Brain microvascular endothelial cell (primary cell): ENCODE measurements around the gene YEATS4.
"Not testable (repeated sequence)": the region's sequence is repeated elsewhere in the genome, so short reads cannot be mapped to it uniquely, and the experiment has no call there.

Experiments used
- DNase-seq: peaks from one replicate; pipeline ENCODE4 v3.0.0-alpha.2; 2020
- H3K27ac ChIP-seq: fragments of 250-450 bp; sonication (Bioruptor Pico); 2 replicates; pipeline ENCODE4 v1.5.1; 2020; ENCODE audit warnings: mild to moderate bottlenecking, moderate library complexity
- H3K27me3 ChIP-seq: fragments of 250-450 bp; sonication (Bioruptor Pico); replicated peaks from 2 replicates; pipeline ENCODE4 v1.5.1; 2020; ENCODE audit warnings: mild to moderate bottlenecking
- H3K36me3 ChIP-seq: fragments of 250-450 bp; sonication (Bioruptor Pico); replicated peaks from 2 replicates; pipeline ENCODE4 v1.5.1; 2020; ENCODE audit warnings: mild to moderate bottlenecking
- H3K4me3 ChIP-seq: 2 replicates; pipeline ENCODE4 v1.5.1; 2011; ENCODE audit warnings: low read depth, mild to moderate bottlenecking, control low read depth, low read length, moderate library complexity
- in situ Hi-C: cut with HindIII; loops from 2 replicates; pipeline ENCODE4 v1.10.0; 2017; ENCODE audit warnings: low sequenced_read_pairs, low pct_ligation_motif_present
- TF ChIP-seq, protein P1 (sequence below): IDR thresholded peaks from 2 replicates; pipeline ENCODE4 v1.5.1; 2011; ENCODE audit warnings: low read depth, mild to moderate bottlenecking, moderate library complexity, low read length, control low read depth, inconsistent platforms; ENCODE audit errors: missing control alignments

The YEATS4 gene

DNA sequence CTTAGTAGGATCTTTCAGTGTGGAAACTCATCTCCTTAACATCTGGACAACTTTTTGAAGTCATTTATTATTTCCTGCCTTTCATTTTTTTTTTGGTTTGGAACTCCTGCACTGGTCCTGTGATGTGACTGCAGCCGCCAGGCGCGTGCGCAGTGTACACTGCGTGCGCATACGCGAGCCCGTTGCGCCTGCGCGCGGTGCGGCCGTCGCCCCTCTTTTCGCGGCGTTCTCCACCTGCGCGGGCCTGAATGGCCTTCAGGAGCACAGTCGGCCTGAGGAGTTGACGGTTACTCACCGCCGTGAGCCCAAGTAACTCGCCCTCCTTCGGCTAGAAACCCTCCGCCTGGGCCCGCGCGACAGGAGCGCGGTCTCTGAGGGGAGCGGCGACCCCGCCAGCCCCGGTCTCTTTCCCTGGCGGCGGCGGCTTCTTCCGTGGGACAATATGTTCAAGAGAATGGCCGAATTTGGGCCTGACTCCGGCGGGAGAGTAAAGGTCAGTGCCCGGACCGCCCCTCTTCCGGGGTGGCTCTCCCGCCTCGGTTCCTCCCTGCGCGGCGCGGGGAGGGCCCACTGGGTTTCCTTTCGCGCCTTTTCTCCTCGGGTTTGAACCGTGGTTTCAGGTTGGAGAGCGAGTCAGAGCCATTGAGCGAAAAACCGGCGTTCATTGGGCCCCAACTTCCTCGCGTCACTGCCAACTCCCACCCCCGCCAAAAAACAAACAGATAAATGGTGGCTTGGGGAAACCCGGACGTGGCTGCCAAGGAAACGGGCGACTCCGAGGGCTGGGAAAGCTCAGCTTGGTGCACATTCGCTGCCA lies at the start of gene YEATS4:
Gene YEATS4, plus strand, starts transcription at position 213 of the 817 bp plus-strand sequence. Its CDS starts 230 bp downstream, at position 443.
- peak; percentile 84 for DNase-seq
- Histone ChIP-seq H3K36me3 (no peaks in the 10 kb centered on the region), H3K4me3 (peak within 1 kb of the TSS; percentile 86), H3K27me3 (no peaks in the 10 kb centered on the region), H3K27ac (peak within 1 kb of the TSS; percentile 75)
- in situ Hi-C loops: no loop called here
- TF ChIP-seq, protein P1, sequence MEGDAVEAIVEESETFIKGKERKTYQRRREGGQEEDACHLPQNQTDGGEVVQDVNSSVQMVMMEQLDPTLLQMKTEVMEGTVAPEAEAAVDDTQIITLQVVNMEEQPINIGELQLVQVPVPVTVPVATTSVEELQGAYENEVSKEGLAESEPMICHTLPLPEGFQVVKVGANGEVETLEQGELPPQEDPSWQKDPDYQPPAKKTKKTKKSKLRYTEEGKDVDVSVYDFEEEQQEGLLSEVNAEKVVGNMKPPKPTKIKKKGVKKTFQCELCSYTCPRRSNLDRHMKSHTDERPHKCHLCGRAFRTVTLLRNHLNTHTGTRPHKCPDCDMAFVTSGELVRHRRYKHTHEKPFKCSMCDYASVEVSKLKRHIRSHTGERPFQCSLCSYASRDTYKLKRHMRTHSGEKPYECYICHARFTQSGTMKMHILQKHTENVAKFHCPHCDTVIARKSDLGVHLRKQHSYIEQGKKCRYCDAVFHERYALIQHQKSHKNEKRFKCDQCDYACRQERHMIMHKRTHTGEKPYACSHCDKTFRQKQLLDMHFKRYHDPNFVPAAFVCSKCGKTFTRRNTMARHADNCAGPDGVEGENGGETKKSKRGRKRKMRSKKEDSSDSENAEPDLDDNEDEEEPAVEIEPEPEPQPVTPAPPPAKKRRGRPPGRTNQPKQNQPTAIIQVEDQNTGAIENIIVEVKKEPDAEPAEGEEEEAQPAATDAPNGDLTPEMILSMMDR: no peak

DNA sequence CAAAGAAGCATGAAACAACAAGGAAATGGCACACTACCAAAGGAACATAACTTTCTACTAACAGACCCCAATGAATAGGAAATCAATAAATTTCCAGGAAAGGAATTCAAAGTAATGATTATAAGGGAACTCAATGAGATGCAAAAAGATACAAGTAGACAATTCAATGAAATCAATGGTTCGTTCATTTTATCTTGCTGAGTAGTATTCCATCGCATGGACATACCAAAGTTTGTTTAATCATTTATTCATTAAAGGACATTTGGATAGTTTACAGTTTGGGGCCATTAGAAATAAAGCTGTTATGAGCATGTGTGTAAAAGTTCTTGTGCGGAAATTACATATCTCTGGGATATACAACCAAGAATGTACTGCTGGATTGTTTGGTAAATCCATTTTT lies 46.3 kb upstream of the YEATS4 start:
- TF ChIP-seq, protein P1: no peak
- H3K4me3 ChIP-seq: no peak overlapping the region
- H3K36me3 ChIP-seq: no peaks in the 10 kb centered on the region
- no peaks in the 10 kb centered on the region for H3K27me3 ChIP-seq
- no peak overlapping the region for H3K27ac ChIP-seq
- in situ Hi-C loops: no loop called here
- no peak for DNase-seq

- in situ Hi-C loops: not testable (repeated sequence)
Observed at GRCh38 chr12:69316784-69317183, 42.8 kb upstream of the YEATS4 start.

DNA sequence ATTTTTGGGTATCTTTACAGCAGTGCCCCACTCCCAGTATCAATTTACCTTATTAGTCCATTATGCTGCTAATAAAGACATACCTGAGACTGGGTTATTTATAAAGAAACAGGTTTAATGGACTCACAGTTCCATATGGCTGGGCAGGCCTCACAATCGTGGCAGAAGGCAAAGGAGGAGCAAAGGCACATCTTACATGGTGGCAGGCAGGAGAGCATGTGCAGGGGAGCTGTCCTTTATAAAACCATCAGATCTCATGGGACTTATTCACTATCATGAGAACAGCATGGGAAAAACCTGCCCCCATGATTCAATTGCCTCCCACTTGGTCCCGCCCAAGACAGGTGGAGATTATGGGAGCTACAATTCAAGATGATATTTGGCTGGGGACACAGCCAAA lies 42.3 kb upstream of the YEATS4 start:
- in situ Hi-C loops, H3K36me3 ChIP-seq, DNase-seq, H3K27ac ChIP-seq, H3K4me3 ChIP-seq, H3K27me3 ChIP-seq: not testable (repeated sequence)

More at GRCh38 chr12:69316784-69317183, 42.8 kb upstream of the YEATS4 start:
- not testable (repeated sequence) for H3K27ac ChIP-seq, H3K27me3 ChIP-seq, DNase-seq, H3K4me3 ChIP-seq, H3K36me3 ChIP-seq

GRCh38 chr12:69318225-69318624 lies 41.3 kb upstream of the YEATS4 start:
- Histone ChIP-seq H3K36me3 (no peaks in the 10 kb centered on the region), H3K4me3 (no peak overlapping the region), H3K27ac (no peak overlapping the region), H3K27me3 (no peaks in the 10 kb centered on the region)
- no peak for DNase-seq
- in situ Hi-C loops: no loop called here
- TF ChIP-seq, protein P1: no peak

DNA sequence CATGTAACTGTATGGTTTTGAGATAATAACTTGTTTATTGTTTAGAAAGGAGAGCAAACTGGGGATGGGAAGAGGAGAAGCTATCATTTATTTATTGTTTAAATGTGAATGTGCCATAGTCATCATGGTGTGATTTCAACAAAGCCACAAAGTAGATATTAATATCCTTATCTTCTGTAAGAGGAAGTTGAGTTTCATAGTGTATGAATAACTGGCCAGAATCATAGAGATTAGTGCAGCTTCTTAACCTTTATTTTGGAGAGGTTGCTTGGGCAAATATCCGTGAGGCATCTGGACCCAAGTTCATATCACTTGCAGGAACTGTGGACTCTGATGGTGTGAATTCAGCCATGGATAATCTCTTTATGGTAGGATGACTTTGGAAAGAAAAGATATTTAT lies 38.2 kb upstream of the YEATS4 start:
- Histone ChIP-seq H3K36me3 (no peaks in the 10 kb centered on the region), H3K4me3 (no peak overlapping the region), H3K27me3 (no peaks in the 10 kb centered on the region), H3K27ac (no peak overlapping the region)
- in situ Hi-C loops: no loop called here
- TF ChIP-seq, protein P1: no peak
- no peak for DNase-seq
